Nephron (organoid): ENCODE results near the gene USP15.
A peak's percentile ranks its signal among the peaks of the same experiment; 100 is the strongest.

Experiments
- H3K27ac Mint-ChIP-seq, 3 experiments: 2 replicates each; pipeline ENCODE4 v1.8.0; 2020; ENCODE audit warnings: mixed read lengths in 3 of 3, mild to moderate bottlenecking in 2 of 3, moderate library complexity in 1 of 3
- H3K27me3 Mint-ChIP-seq: 2 replicates; pipeline ENCODE4 v1.8.0; 2021; ENCODE audit warnings: low read depth, mild to moderate bottlenecking, moderate library complexity, mixed read lengths
- H3K36me3 Mint-ChIP-seq: 2 replicates; pipeline ENCODE4 v1.8.0; 2020; ENCODE audit warnings: low read depth, mixed read lengths
- H3K4me1 Mint-ChIP-seq: 2 replicates; pipeline ENCODE4 v1.8.0; 2020; ENCODE audit warnings: mixed read lengths
- H3K4me3 Mint-ChIP-seq, 3 experiments: 2 replicates each; pipeline ENCODE4 v1.8.0; 2020; ENCODE audit warnings: mild to moderate bottlenecking in 3 of 3, mixed read lengths in 3 of 3, moderate library complexity in 2 of 3
- H3K9me3 Mint-ChIP-seq: 2 replicates; pipeline ENCODE4 v1.8.0; 2020; ENCODE audit warnings: mixed read lengths
- CTCF ChIP-seq, 3 experiments: fragments of 200-600 bp; sonication (generic); IDR thresholded peaks; one replicate each; pipeline ENCODE4 v1.5.0; 2021; ENCODE audit warnings: antibody characterized with exemption in 3 of 3; ENCODE audit not compliant: unreplicated experiment in 3 of 3

The USP15 gene

GRCh38 chr12:62372825-62373224 lies 112.6 kb downstream of the USP15 start:
- no peak for TF ChIP-seq CTCF (IDR thresholded peaks at IDR 0.05; ENCODE audit: unreplicated experiment in 3 of 3)
- Mint-ChIP-seq H3K4me3 (no peak overlapping the region), H3K27me3 (no peaks in the 10 kb centered on the region), H3K27ac (no peak overlapping the region), H3K4me1 (no peaks in the 10 kb centered on the region), H3K36me3 (peaks cover 17% of the 10 kb centered on the region), H3K9me3 (peaks cover 9% of the 10 kb centered on the region)

- Mint-ChIP-seq H3K9me3 (no peaks in the 10 kb centered on the region), H3K27me3 (no peaks in the 10 kb centered on the region), H3K4me3 (no peak overlapping the region), H3K4me1 (peaks cover 5% of the 10 kb centered on the region), H3K27ac (no peak overlapping the region), H3K36me3 (peaks cover 4% of the 10 kb centered on the region)
- no peak for TF ChIP-seq CTCF (IDR thresholded peaks at IDR 0.05; ENCODE audit: unreplicated experiment in 3 of 3)
These were observed 115.4 kb downstream of the USP15 start for GRCh38 chr12:62375603-62376002.

GRCh38 chr12:62379026-62379722 lies 119.0 kb downstream of the USP15 start:
- H3K27me3 Mint-ChIP-seq: no peaks in the 10 kb centered on the region
- H3K4me1 Mint-ChIP-seq: peaks cover 5% of the 10 kb centered on the region

GRCh38 chr12:62379723-62380045 lies 119.5 kb downstream of the USP15 start:
- no peak overlapping the region for H3K27ac Mint-ChIP-seq
- peaks cover 8% of the 10 kb centered on the region for H3K36me3 Mint-ChIP-seq
- H3K4me1 Mint-ChIP-seq: peaks cover 5% of the 10 kb centered on the region
- TF ChIP-seq CTCF (IDR thresholded peaks at IDR 0.05; ENCODE audit: unreplicated experiment in 3 of 3): no peak
- H3K4me3 Mint-ChIP-seq: no peak overlapping the region
- no peaks in the 10 kb centered on the region for H3K9me3 Mint-ChIP-seq
- no peaks in the 10 kb centered on the region for H3K27me3 Mint-ChIP-seq

More at GRCh38 chr12:62379026-62379722, 119.0 kb downstream of the USP15 start:
- no peak for TF ChIP-seq CTCF (IDR thresholded peaks at IDR 0.05; ENCODE audit: unreplicated experiment in 3 of 3)
- H3K27ac Mint-ChIP-seq: peak overlapping the region; percentile 2 to 47 (median 37)
- no peaks in the 10 kb centered on the region for H3K9me3 Mint-ChIP-seq
- H3K36me3 Mint-ChIP-seq: peaks cover 8% of the 10 kb centered on the region
- H3K4me3 Mint-ChIP-seq: no peak overlapping the region

GRCh38 chr12:62382526-62382925 lies 122.3 kb downstream of the USP15 start:
- Mint-ChIP-seq H3K27ac (no peak overlapping the region), H3K9me3 (no peaks in the 10 kb centered on the region), H3K36me3 (peaks cover 16% of the 10 kb centered on the region), H3K4me3 (no peak overlapping the region), H3K27me3 (no peaks in the 10 kb centered on the region), H3K4me1 (peaks cover 5% of the 10 kb centered on the region)
- no peak for TF ChIP-seq CTCF (IDR thresholded peaks at IDR 0.05; ENCODE audit: unreplicated experiment in 3 of 3)

- Mint-ChIP-seq H3K4me3 (no peak overlapping the region), H3K27ac (no peak overlapping the region), H3K36me3 (peaks cover 46% of the 10 kb centered on the region), H3K4me1 (no peaks in the 10 kb centered on the region), H3K9me3 (no peaks in the 10 kb centered on the region), H3K27me3 (no peaks in the 10 kb centered on the region)
- no peak for TF ChIP-seq CTCF (IDR thresholded peaks at IDR 0.05; ENCODE audit: unreplicated experiment in 3 of 3)
These were observed 136.5 kb downstream of the USP15 start for GRCh38 chr12:62396750-62397149.
